GM23248 (cell line): ENCODE measurements around the gene ADAMTS17. TPM values are rescaled to one million over a fixed set of nuclear protein-coding genes. Genes with fewer than 3 reads are reported as not detected.

Experiments used
- DNase-seq: peaks from one replicate; pipeline ENCODE4 v3.0.0-alpha.2; 2015
- H2AFZ ChIP-seq: fragments of 200-600 bp; sonication (generic); 2 replicates; pipeline ENCODE4 v1.6.1; 2016; ENCODE audit warnings: antibody characterized with exemption
- H3F3A ChIP-seq: fragments of 200-600 bp; sonication (generic); 2 replicates; pipeline ENCODE4 v1.6.1; 2016; ENCODE audit warnings: mild to moderate bottlenecking, antibody characterized with exemption, mixed run types; ENCODE audit not compliant: insufficient read depth
- H3K27ac ChIP-seq: fragments of 200-600 bp; sonication (generic); 2 replicates; pipeline ENCODE4 v1.5.1; 2016; ENCODE audit warnings: mild to moderate bottlenecking
- H3K27me3 ChIP-seq: fragments of 200-600 bp; sonication (generic); replicated peaks from 2 replicates; pipeline ENCODE4 v1.6.1; 2016; ENCODE audit warnings: mild to moderate bottlenecking; ENCODE audit not compliant: insufficient read depth
- H3K36me3 ChIP-seq: fragments of 200-600 bp; sonication (generic); 2 replicates; pipeline ENCODE4 v1.6.1; 2016; ENCODE audit warnings: low read depth, mild to moderate bottlenecking
- H3K4me1 ChIP-seq: fragments of 200-600 bp; sonication (generic); 2 replicates; pipeline ENCODE4 v1.6.1; 2016; ENCODE audit warnings: mild to moderate bottlenecking; ENCODE audit not compliant: insufficient read depth
- H3K4me2 ChIP-seq: fragments of 200-600 bp; sonication (generic); one replicate; pipeline ENCODE4 v1.6.1; 2016; ENCODE audit warnings: mild to moderate bottlenecking; ENCODE audit not compliant: unreplicated experiment
- H3K4me3 ChIP-seq: fragments of 200-600 bp; sonication (generic); 2 replicates; pipeline ENCODE4 v1.5.1; 2016; ENCODE audit warnings: mild to moderate bottlenecking
- H3K79me2 ChIP-seq: fragments of 200-600 bp; sonication (generic); 2 replicates; pipeline ENCODE4 v1.6.1; 2016; ENCODE audit warnings: mild to moderate bottlenecking; ENCODE audit not compliant: insufficient read depth
- H3K9ac ChIP-seq: fragments of 200-600 bp; sonication (generic); 2 replicates; pipeline ENCODE4 v1.6.1; 2016; ENCODE audit warnings: mild to moderate bottlenecking
- H3K9me2 ChIP-seq: fragments of 200-600 bp; sonication (generic); 2 replicates; pipeline ENCODE4 v1.6.1; 2016; ENCODE audit warnings: mixed run types, mild to moderate bottlenecking, moderate library complexity; ENCODE audit not compliant: insufficient read depth
- H3K9me3 ChIP-seq: fragments of 200-600 bp; sonication (generic); one replicate; pipeline ENCODE4 v1.6.1; 2017; ENCODE audit warnings: low read depth
- H4K20me1 ChIP-seq: fragments of 200-600 bp; sonication (generic); 2 replicates; pipeline ENCODE4 v1.6.0; 2016; ENCODE audit not compliant: insufficient read depth
- EZH2 ChIP-seq: fragments of 200-600 bp; sonication (generic); IDR thresholded peaks from 2 replicates; pipeline ENCODE4 v1.6.1; 2018; ENCODE audit warnings: antibody characterized with exemption, mild to moderate bottlenecking; ENCODE audit not compliant: insufficient read depth, poor library complexity, severe bottlenecking
- EZH2phosphoT487 ChIP-seq: fragments of 200-600 bp; sonication (generic); IDR thresholded peaks from 2 replicates; pipeline ENCODE4 v1.6.1; 2018; ENCODE audit warnings: antibody characterized with exemption, moderate library complexity, mild to moderate bottlenecking, low read depth; ENCODE audit not compliant: insufficient read depth
- WGBS, 2 experiments: methylation state at CpG; one replicate each; pipeline ENCODE4 v1.1.6; 2015 to 2017; ENCODE audit warnings: low lambda C conversion rate in 2 of 2, low coverage in 1 of 2; ENCODE audit errors: missing lambda C conversion rate in 2 of 2; 5-methylcytosine and 5-hydroxymethylcytosine counted together
- in situ Hi-C: fragments of 300-500 bp; cut with MboI; formaldehyde crosslinking; loops from 2 replicates; pipeline ENCODE4 v1.15.0; 2020
- polyA plus RNA-seq: library from polyadenylated mRNA; unstranded; fragments of >200 nt; fragmentation: Nextera tagmentation; extraction: Ambion mirVana; gene quantifications from 2 replicates; pipeline ENCODE4 v1.2.1, GENCODE V29; 2016
- total RNA-seq: library from RNA; depleted of rRNA; stranded (reverse); fragments of >200 nt; shearing (Covaris generic); gene quantifications from 2 replicates; pipeline ENCODE4 v1.2.3, GENCODE V29; 2014

Gene ADAMTS17
- total and polyA plus RNA-seq, 2 experiments from 2014 or later, result not detected

- 43 to 47% methylated on average over 11 of the region's 11 CpGs for WGBS, 2 experiments
Observed at GRCh38 chr15:100160953-100161352, 180.8 kb downstream of the ADAMTS17 start.

GRCh38 chr15:100159436-100159835, 182.3 kb downstream of the ADAMTS17 start:
- H3K79me2 ChIP-seq, result no peaks in the 10 kb centered on the region
- DNase-seq, result no peak
- TF ChIP-seq EZH2 (no peak), EZH2phosphoT487 (no peak)
- no peaks in the 10 kb centered on the region for H4K20me1 ChIP-seq
- no peaks in the 10 kb centered on the region for H3K9me2 ChIP-seq
- no peaks in the 10 kb centered on the region for H3K4me1 ChIP-seq
- in situ Hi-C loops, result no loop called here
- no peak overlapping the region for H3K9ac ChIP-seq
- no peak overlapping the region for H3K4me3 ChIP-seq
- no peak overlapping the region for H3K27ac ChIP-seq
- no peak overlapping the region for H2AFZ ChIP-seq
- no peak overlapping the region for H3K4me2 ChIP-seq
- no peaks in the 10 kb centered on the region for H3K9me3 ChIP-seq
- H3K36me3 ChIP-seq, result no peaks in the 10 kb centered on the region
- no peaks in the 10 kb centered on the region for H3F3A ChIP-seq
- H3K27me3 ChIP-seq, result no peaks in the 10 kb centered on the region
- WGBS, 2 experiments, result 33 to 38% methylated on average over 2 of the region's 2 CpGs

More at GRCh38 chr15:100160953-100161352, 180.8 kb downstream of the ADAMTS17 start:
- Histone ChIP-seq H3F3A (no peaks in the 10 kb centered on the region), H3K27me3 (no peaks in the 10 kb centered on the region), H3K27ac (no peak overlapping the region), H3K4me3 (no peak overlapping the region), H3K9me3 (no peaks in the 10 kb centered on the region), H3K36me3 (no peaks in the 10 kb centered on the region), H3K9ac (no peak overlapping the region), H3K9me2 (no peaks in the 10 kb centered on the region), H3K4me1 (no peaks in the 10 kb centered on the region), H4K20me1 (no peaks in the 10 kb centered on the region), H3K79me2 (no peaks in the 10 kb centered on the region), H3K4me2 (no peak overlapping the region), H2AFZ (no peak overlapping the region)
- DNase-seq, result no peak
- TF ChIP-seq EZH2phosphoT487, result no peak
- no peak for TF ChIP-seq EZH2
- in situ Hi-C loops, result no loop called here

- TF ChIP-seq EZH2phosphoT487 (no peak), EZH2 (no peak)
- in situ Hi-C loops, result no loop called here
- 33 to 41% methylated on average over 4 of the region's 4 CpGs for WGBS, 2 experiments
Observed at GRCh38 chr15:100158356-100158755, 183.4 kb downstream of the ADAMTS17 start.

DNA sequence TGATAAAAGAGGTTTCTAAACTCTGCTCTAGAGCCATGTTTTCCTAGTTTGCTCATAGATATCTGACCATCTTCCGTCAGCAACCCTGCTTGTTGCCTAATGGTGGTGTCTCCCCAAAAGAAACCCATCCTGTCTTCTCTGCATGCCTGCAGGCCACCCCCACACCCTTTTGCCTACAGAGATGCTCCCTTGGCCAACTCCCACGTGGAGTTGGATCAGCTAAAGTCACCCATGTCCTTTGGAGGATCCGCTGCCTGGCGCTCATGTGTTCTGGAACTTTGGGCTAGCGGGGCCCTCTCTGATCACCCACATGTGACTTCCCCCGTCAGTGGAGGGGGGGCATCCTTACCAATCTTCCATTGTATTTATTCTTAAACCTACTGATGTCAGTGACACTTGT, 185.6 kb downstream of the ADAMTS17 start:
- in situ Hi-C loops, result no loop called here
- Histone ChIP-seq H2AFZ (no peak overlapping the region), H3K4me2 (no peak overlapping the region), H3K27ac (no peak overlapping the region), H3K79me2 (no peaks in the 10 kb centered on the region), H3K4me3 (no peak overlapping the region), H3K9me3 (no peaks in the 10 kb centered on the region), H3K27me3 (no peaks in the 10 kb centered on the region), H3K36me3 (no peaks in the 10 kb centered on the region), H4K20me1 (no peaks in the 10 kb centered on the region), H3K9ac (no peak overlapping the region), H3K9me2 (no peaks in the 10 kb centered on the region), H3F3A (no peaks in the 10 kb centered on the region), H3K4me1 (no peaks in the 10 kb centered on the region)
- TF ChIP-seq EZH2phosphoT487 (no peak), EZH2 (no peak)
- DNase-seq, result no peak
- 37 to 38% methylated on average over 6 of the region's 6 CpGs for WGBS, 2 experiments

More at GRCh38 chr15:100158356-100158755, 183.4 kb downstream of the ADAMTS17 start:
- Histone ChIP-seq H2AFZ (no peak overlapping the region), H3K9me3 (no peaks in the 10 kb centered on the region), H3K36me3 (no peaks in the 10 kb centered on the region), H3K4me3 (no peak overlapping the region), H3K4me1 (no peaks in the 10 kb centered on the region), H3F3A (no peaks in the 10 kb centered on the region), H3K79me2 (no peaks in the 10 kb centered on the region), H3K27me3 (no peaks in the 10 kb centered on the region), H3K27ac (no peak overlapping the region), H4K20me1 (no peaks in the 10 kb centered on the region), H3K9me2 (no peaks in the 10 kb centered on the region), H3K4me2 (no peak overlapping the region), H3K9ac (no peak overlapping the region)
- DNase-seq, result no peak

DNA sequence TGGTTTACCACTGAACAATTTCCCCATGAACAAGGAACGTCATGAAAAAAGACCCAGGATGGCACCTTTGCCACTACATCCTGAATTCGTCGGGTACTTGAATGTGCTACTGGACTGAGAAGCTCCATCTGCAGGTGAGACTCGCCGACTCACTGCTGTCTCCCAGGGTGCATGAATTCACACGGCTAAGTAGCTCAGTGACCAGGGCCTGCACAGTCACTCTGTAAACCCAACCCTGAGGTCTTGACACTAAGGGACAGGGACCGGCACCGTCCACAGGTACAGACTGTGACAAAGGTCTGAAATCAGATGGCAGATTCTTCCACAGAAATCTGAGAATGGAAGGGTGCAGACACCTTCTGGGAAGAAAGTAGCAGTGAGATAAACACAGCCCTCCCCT, 187.4 kb downstream of the ADAMTS17 start:
- TF ChIP-seq EZH2phosphoT487 (no peak), EZH2 (no peak)
- 52 to 60% methylated on average over 8 of the region's 8 CpGs for WGBS, 2 experiments
- Histone ChIP-seq H3K27me3 (no peaks in the 10 kb centered on the region), H3K9me3 (no peaks in the 10 kb centered on the region), H3F3A (no peaks in the 10 kb centered on the region), H3K4me1 (no peaks in the 10 kb centered on the region), H3K9me2 (no peaks in the 10 kb centered on the region), H2AFZ (no peak overlapping the region), H3K36me3 (no peaks in the 10 kb centered on the region), H3K4me3 (no peak overlapping the region), H3K27ac (no peak overlapping the region), H3K4me2 (no peak overlapping the region), H3K79me2 (no peaks in the 10 kb centered on the region), H4K20me1 (no peaks in the 10 kb centered on the region), H3K9ac (no peak overlapping the region)
- DNase-seq, result no peak
- in situ Hi-C loops, result no loop called here
